Raji (cell line): ENCODE data around the gene LRMDA.

Experiments
- POLR2A ChIP-seq: IDR thresholded peaks from 2 replicates; pipeline ENCODE4 v1.6.1; 2011; ENCODE audit warnings: low read depth, low read length, control low read depth; ENCODE audit not compliant: insufficient read depth

The LRMDA gene

DNA sequence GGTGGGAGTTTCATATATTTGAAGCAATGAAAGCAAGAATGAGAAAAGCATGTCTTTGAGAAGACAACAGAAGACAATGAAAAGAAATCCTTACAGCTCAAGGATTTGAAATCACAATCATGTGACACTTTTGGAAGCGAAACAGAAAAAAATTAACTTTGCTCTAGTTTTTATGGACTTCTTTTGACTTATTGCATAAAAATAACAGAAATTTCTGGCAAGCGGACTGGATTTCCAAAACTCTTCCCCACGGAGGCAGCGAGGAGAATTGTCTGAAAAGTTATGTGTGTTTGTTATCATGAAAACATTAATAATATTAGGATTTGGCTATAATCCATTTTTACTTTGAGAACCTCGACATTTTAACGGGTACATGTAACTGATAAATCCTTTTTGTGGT lies 223.3 kb downstream of the LRMDA start:
- TF ChIP-seq POLR2A: no peak

DNA sequence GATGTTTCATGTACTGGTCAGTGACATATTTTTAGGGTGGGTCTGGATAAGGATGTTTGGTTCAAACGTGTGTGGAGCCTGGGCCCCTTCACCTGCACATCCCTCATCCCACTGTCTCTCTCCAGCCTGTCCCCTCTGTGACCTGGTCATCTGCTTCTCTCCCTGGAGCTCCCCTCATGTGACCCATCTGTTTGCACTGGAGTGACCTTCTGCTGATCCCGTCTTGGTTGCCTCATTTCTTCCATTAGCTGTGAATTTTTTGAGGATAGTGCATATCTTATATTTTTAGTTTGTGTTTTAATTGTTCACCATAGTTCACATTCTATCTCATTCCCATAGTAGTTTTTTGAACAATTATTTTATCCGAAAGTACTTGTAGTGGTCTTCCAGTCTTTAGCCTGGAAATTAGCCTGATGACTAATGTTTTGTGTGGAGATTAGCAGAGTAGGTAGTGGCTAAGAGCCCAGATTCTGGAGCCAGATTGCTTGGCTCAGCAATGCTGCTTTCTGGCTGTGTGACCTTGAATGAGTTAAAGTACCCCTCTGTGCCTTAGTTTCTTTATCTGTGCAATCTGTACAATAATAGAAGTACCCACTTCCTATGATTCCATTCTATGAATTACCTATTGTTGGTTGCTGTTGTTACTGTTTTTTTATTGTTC lies 224.5 kb downstream of the LRMDA start:
- no peak for TF ChIP-seq POLR2A

DNA sequence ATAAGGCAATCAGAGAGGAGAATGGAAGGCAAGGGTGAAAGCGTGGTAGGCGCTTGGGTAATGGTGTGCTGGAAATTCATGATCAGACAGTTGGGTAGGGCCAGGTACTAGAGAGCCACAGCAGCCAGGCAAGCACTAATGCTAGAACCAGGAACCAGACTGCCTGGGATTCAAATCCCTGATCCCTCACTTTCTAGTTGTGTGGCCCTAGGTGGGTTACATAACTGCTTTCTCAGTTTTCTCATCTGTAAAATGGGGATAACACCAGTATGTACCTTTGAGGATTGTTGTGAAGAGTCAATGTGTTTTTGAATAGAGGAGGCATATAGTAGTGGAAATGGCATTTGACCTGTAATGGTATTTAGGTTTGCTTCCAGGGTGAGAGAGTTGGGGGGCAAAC lies 225.9 kb downstream of the LRMDA start:
- TF ChIP-seq POLR2A: no peak

DNA sequence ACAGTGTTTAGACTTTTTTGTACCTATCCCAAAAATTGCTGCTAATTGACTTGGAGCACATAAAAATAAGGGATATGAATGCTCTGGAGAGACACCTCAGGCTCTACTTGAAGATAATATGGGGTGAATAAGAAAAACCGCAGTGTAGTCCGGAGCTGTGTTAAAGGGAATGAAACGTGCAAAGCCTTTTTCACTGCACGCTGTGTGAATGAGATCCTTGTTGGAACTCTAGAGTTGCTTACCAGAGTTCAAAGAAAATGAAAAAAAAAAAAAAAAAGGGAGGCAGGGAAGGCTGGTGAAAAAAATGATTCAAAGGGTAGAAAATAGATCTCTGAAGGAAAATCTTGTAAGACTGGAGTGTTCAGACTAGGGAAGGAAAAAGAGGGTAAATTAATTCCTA lies 226.6 kb downstream of the LRMDA start:
- TF ChIP-seq POLR2A: no peak

DNA sequence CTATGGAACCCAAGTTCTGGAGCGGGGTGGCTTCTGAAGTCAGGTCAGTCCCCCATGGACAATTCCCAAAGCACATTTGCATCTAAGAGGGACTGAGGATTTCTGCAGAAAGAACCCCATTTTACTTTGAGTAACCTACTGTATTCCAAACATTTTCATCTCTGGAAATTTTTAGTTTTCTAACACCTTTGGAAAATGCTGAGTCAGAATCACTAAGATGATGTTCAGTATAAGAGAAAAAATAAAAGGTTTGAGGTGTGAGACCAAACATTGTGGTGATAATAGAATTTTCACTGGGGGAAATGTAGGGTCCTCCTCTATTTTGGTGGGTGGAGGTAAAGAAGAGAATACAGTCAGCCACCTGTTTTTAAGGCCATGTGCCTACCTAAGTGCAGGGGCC lies 227.1 kb downstream of the LRMDA start:
- no peak for TF ChIP-seq POLR2A

DNA sequence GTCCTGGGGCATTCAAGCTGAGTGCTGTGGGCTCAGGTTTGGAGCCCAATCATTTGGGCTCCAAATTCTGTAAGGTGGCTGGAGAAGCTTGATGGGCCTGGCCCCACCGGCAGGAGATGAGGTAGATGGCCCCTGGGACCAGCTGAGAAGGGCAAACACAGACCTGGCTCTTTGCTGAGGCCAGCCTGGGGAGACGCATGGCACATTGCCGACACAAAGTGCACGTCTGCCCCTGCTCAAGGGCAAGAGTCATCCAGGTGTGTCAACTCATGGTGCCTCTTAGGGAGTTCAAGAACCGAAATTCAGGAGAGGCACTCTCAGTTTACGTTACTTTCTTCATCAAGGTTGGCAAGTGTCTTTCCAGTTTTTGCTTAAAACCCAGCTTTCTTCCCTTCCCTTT lies 227.5 kb downstream of the LRMDA start:
- no peak for TF ChIP-seq POLR2A

DNA sequence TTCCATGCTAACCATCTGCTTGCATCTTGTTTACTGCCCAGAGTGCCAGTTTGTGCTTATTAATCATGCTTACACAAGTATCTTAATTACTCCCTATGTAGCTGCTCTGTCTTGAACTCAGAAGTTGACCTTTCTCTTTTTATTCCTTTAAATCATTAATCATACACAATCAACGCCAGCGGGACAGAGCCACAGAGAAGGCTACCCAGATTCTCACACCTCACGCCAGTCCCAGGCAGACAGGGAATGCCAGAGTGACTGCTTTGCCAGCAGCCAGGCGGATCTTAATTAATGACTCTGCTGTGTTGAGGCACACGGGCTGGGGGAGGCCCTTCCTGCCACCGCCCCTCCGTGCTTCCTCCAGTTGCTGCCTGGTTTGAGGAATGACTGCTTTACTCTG lies 229.4 kb downstream of the LRMDA start:
- no peak for TF ChIP-seq POLR2A

DNA sequence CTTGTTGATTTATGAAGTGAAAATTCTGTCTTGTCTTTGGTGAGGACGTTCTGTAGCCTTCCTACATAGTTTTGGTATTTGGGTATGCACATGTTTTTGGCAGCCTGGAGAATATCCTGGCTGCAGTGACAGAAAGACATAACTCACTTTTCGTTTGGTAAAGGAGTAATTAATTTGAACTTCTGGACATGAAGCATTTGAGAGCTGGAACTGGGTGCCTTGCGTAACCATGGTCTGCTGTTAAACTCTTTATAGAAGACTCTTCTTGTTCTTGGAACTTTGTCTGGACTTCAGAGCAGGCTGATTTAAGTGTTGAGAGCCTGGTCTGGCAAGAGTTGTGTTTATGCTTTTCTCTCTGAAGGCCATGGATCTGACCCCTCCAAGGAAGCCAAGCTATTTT lies 231.3 kb downstream of the LRMDA start:
- no peak for TF ChIP-seq POLR2A

DNA sequence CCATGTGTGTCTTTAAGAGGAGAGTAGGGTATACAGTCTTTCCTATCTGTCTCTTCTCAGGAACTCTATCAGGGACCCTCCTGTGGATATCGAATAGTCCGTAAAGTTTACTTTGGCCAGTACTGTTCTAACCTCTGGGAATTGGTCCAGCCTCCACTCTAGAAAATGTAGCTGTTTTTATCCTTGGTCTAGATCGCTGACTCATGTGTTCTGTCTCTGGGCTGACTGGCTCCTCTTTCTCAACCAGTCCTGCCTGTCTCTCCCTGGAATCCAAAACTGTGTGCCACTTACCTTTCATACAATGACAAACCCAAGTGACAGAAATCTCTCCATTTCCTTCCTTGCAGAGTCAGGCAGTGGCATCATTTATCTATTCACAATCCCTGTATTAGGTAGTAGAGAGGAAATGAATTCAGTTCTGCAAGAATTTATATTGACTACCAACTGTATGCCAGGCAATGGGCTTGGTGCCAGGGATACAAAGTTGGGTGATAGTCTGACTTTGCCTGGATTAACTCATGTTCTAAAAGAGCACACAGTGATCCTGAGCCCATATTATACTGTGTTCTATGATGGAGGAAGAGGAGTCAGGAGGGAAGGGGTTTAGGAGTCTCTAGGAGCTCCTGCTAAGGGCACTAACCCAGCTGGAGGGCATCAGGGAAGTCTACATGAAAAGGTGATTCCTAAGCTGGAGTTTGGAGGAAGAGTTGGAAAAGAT lies 232.7 kb downstream of the LRMDA start:
- no peak for TF ChIP-seq POLR2A

DNA sequence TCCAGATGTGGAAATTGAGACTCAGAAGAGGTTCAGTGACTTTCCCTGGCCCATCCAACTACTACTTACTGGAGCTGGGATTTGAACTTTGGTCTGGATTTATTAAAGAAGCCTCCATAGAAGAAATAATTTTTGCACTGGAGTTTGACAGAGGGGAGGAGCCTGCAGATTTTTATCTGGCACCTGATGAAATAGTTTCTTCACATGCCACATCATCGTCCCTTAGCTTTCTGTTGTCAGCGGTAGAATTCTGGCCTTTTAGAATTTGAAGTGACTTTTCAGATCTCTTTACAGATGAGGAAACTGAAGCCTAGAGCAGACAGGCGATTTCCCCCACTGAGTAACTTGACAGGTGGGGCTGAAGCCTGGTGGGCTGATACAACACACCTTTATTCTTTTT lies 233.5 kb downstream of the LRMDA start:
- TF ChIP-seq POLR2A: no peak

DNA sequence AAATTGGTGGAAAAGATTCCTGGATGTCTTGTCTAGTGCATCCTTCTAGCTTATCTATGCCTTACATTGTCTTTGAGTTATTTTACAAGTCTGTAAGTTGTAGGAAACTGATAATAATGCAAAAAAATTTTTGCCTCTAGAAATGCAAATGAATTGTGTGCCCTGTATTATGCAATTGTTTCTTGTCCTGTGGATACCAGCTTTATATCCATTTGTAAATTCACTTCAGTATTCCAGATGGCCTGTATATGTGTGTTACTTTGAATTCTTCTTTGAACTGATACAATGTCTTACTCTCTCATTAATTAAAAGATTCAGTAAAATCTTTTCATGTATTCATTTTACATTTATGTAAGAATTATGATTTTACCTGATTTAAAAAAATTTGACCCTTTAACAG lies 234.3 kb downstream of the LRMDA start:
- no peak for TF ChIP-seq POLR2A

DNA sequence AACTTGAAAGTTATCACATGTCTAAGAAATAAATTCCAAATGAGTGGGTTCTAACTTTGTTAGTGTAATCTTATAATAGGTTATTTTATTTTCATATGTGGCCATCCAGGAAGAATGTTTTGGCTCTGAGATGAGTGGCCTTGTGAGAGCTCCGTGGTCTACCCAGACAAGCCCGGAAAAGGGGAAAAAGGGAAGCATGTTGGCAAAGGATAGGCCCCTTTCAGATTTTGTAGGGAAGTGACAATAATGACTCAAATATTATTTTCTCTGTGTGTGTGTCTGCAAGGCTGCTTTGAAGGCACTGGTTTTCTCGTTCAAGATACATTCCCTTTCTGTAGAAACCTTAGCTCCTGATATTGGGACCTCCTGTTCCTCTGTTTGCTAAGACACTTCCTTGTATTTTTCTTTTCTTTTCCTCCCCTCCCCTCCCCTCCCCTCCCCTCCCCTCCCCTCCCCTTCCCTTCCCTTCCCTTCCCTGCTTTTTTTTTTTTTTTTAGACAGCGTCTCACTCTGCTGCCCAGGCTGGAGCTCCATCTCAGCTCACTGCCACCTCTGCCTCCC lies 240.8 kb downstream of the LRMDA start:
- no peak for TF ChIP-seq POLR2A

DNA sequence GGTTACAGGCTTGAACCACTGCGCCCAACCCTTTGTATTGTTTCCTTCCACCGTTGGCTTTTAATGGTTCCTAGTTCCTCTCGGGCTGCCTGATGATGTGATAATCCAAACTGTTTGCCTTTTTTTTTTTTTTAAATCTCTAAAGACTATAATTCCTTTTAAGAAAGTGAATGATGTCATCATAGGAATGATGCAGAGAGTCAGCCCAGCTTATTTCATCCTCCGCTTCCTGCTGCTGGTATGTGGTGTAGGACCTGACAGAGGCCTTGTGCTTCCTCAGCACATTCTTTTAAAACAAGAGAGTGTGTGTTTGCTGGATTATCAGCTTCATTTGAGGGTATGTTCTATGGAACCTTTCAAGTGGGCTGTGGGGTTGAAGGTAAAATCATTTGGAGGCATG lies 241.4 kb downstream of the LRMDA start:
- no peak for TF ChIP-seq POLR2A

DNA sequence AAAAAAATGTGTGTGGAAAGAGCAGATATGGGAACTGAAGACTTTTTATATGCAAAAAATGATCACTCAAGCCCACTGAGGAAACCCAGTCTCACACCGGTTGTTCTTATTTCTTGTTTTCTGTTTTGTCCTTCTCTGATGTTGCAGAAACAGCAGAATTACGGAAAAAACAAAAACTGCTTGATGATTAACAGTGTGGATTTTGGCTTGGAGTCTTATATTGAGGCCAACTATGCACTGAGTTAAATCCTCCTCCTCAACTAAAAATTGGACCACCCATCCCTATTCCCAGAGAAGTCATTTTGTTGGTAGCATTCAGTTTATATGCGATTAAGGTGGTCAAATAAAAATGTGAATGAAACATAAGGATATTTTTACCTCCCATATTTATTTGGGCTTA lies 246.1 kb downstream of the LRMDA start:
- TF ChIP-seq POLR2A: no peak

DNA sequence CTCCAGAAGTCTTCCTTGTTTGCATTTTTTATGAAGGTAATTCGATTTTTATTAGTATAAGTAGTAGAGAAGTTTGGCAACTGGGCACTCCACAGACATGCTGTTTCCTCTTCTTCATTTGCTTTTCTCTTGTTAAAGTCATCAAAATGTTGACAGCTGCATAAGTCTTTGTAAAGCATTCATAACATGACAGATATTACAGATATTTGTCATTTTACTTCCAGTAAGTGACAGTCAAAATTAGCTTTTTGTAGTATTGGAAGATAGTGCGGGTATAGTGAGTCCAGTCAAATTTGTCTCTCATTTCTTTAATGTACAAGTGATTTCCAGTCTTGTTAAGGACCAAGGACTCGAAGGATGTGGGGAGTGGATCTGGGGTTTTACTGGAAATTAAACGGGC lies 247.1 kb downstream of the LRMDA start:
- TF ChIP-seq POLR2A: no peak

DNA sequence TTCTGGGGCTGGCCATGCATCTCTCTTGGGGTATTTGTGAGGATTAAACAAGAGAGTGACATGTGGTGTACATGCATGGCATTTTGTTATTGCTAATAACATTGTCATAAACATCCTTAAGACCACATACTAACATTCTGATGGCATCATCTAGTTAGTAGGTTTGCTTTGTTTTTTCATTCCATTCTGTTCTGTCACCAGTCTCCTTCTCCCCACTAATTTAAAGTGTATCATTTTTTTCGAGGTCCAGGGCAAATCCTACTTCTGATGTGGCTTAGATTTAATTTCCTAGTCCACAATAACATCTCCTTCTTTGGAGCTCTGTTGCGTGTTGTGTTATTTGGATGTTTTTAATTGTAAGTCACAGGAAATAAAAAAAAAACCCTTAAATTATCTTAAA lies 248.1 kb downstream of the LRMDA start:
- no peak for TF ChIP-seq POLR2A
